ENCODE data around the gene STARD10. TPM values are rescaled to one million over a fixed set of nuclear protein-coding genes. Genes with fewer than 3 reads are reported as not detected.

STARD10 gene
- total RNA-seq, 1 donor from 2014 or later, result 37.3 TPM

DNA sequence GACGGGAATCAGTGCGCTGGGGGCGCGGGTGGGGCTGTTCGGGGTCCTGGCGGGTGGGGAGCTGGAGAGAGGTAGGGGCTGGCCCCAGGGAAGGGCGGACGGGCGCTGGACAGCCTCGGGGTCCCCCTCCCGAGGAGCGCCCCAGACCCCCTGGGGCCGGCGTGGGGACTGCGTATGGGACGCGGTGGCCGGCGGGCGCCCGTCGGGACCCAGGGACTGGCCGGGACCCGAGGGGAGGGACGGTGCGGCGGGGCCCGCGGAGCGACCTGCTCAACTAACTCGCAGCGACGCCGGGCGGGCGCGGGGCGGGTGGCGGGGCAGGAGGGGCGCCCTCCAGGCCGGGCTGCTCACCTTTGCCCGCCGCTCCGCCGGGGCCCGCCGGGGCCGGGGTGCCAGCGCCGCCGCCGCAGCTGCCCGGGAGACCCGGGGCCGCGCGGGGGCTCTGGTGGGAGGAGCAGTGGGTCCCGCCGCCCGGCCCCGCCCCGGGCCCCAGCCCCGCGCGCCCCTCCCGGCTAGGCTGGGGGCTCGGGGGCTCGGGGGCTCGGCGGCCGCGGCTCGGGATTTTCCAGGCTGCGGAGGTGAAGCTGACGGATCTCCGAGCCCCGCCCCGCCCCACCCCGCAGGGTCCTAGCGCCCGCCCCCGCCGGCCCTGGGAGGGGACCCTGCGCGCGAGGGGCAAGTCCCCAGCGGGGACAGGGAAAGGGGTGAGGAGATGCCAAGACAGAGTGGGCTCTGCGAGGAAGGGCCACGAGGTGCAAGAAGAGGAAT lies 12.3 kb downstream of the STARD10 start:
- no peak for DNase-seq (ENCODE audit: extremely low read depth, low read depth, low spot score)

GRCh38 chr11:72781063-72781312 lies 12.9 kb downstream of the STARD10 start:
- no peak for DNase-seq (ENCODE audit: extremely low read depth, low read depth, low spot score)

DNA sequence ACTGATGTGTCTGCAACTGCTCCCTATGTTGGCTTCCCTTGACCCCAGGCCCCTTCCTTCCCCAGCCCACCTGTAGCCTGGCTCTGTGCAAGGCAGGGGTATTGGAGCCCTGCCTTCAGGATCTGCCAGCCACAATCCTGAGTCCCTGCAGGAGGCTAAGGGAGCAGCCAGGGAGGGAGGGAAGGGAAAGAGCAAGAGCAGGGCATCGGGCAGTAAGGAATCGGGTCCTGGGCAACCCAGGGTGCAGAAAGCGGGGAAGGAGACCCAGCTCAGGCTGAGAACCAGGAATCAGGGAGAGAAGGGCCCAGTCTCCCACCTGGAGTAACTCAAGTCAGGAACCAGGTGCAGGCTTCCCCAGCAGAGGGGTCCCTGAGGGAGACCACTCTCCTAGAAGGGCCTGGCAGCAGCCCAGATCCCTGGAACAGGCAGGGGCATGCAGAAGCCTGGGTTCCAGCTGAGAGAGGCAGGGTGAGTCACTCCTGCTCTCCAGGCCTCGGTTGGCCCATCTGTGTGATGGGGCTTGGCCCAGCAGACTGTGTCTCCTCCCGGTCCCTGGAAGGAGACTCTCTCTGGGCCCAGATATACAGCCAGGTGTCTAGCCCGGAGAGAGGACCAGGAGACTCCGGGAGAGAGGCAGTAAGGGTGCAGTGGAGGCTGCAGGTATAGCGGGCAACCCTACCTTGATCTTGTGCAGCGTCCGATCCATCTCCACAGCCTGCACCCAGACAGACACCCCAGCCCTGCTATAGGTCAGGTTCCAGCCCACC lies 13.4 kb downstream of the STARD10 start:
- no peak for DNase-seq (ENCODE audit: extremely low read depth, low read depth, low spot score)

GRCh38 chr11:72779495-72780128 lies 14.2 kb downstream of the STARD10 start:
- no peak for DNase-seq (ENCODE audit: extremely low read depth, low read depth, low spot score)

DNA sequence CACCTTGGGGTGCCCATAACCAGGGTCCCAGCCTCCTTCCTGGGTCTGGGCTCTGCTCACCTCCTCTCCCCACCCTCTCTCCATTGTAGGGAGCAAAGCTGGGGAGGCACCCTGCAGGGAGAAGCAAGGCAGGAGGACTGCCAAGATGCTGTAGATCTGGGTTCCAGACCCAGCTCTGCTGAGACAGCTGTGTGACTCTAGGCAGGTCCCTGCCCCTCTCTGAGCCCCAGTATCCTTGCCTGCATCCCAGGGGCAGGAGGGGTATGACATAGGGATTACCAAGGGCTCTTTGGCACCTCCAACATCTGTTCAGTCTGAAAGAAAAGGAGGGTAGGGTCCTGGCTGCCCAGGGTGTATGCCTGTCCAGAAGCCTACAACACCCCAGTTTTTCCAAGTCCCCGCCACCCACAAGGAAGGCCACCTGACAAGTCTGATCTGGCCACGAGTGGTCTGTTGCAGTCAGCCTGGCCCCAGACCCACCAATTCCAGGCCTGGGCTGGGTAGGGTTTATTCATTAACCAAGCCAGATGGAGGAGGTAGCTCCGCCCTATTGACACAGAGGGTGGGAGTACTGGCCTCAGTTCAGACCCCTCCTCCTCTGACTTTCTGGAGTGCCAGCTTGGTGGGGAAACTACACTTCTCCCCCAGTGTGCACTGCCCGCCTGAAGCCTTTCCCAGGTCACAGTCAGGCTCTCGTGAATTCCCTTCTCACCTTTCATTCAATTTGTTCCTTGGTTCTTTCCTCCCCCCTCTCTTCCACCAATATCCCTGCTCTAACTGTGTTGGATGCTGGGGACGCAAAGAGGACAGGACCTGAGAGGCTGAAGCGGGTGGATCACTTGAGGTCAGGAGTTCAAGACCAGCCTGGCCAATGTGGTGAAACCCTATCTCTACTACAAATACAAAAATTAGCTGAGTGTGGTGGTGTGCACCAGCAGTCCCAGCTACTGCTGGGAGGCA lies 15.0 kb downstream of the STARD10 start:
- no peak for DNase-seq (ENCODE audit: extremely low read depth, low read depth, low spot score)

- no peak for DNase-seq (ENCODE audit: extremely low read depth, low read depth, low spot score)
Observed at GRCh38 chr11:72777755-72778278, 16.0 kb downstream of the STARD10 start.

DNA sequence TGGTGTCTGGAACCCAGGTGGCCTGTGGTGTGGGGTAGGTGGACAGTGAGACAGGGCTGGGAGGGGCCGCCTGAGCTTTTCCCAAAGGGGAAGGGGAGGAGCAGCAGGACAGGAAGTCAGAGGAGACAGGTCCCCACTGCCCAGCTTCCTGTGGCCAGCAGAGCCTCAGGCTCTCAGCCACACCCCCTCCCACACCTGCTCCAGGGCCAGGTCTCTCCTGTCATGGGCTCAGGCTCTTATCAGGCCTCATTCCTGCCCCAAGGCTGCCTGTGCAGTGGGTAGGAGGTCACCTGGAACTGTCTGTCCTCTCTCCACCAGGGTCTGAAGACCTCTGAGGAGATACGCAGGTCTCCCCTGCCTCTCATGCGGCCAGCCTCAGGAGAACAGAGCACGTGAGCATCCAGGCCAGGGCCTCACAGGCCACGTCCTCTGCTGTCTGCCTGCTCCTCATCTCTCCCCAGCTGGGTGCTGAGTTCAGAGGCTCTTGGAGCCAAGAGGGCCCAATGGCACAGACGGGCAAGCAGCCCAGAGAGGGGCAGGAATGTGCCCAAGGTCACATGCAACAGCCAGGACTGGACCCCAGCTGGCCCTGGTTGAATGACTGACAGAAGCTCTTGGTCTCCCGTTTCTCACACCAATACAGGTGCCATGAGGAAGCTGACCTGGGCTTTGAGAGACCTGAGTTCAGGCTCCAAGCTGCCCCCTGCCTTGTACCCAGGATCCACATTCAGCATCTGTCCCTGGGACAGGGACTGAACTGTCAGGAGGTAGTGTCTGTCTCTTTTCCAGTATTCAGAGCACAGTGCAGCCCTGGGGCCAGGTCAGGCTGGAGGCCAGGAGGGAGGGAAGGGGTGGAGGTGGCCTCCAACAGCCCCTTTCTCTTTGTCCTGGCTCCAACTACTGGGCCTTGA lies 16.7 kb downstream of the STARD10 start:
- no peak for DNase-seq (ENCODE audit: extremely low read depth, low read depth, low spot score)

- DNase-seq (ENCODE audit: extremely low read depth, low read depth, low spot score), result no peak
Observed at GRCh38 chr11:72776117-72776843, 17.6 kb downstream of the STARD10 start.

GRCh38 chr11:72775288-72776110 lies 18.3 kb downstream of the STARD10 start:
- DNase-seq (ENCODE audit: extremely low read depth, low read depth, low spot score), result no peak

- DNase-seq (ENCODE audit: extremely low read depth, low read depth, low spot score), result no peak
Observed at GRCh38 chr11:72774499-72774898, 19.3 kb downstream of the STARD10 start.

GRCh38 chr11:72773696-72774095 lies 20.2 kb downstream of the STARD10 start:
- no peak for DNase-seq (ENCODE audit: extremely low read depth, low read depth, low spot score)

DNA sequence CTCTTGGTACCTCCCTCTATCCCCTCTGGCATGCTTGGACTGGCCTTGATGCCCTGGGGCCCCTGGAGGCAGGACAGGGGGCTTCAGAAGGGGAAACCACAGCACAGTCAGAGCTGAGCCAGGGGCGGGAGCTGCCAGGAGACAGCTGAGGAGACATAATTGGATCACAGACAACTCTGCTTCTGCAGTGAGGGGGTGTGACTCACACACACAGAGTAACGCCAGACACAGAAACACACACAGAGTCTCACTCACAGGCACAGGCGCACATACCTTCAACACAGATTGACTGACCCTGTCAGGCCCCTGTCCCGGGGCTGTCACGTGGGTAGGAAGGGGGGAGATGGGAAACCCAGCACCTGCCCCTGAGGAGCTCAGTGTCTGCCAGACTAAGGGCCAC lies 20.6 kb downstream of the STARD10 start:
- no peak for DNase-seq (ENCODE audit: extremely low read depth, low read depth, low spot score)

DNA sequence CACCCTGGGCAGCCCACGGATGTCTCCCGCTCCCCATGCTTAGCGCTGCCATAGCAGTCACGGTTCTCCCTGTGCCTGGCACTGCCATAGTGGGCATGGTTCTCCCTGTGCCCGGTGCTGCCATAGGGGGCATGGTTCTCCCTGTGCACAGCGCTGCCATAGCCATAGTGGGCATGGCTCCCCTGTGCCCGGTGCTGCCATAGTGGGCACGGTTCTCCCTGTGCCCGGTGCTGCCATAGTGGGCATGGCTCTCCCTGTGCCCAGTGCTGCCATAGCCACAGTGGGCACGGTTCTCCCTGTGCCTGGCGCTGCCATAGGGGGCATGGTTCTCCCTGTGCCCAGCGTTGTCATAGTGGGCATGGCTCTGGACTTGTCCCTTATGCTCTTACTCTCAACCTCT lies 21.8 kb downstream of the STARD10 start:
- no peak for DNase-seq (ENCODE audit: extremely low read depth, low read depth, low spot score)

DNA sequence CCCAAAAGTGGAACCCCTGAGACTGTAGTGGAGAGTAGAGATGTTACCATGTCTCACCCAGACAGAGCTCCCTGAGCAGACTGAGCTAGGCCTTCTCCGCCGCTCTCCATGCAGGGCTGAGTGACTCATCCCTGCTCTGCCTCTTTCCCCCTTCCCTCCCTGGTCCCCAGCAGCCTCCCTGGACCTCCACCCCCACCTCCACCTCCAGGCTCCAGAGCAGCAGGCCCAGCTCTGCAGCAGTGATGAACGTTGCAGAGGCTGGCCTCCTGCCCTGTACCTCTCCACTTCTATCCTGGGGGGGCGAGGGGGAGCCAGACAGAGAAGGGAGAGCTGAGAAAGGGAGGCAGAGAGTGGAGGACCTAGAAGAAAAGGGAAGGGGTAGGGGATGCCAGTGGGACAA lies 22.3 kb downstream of the STARD10 start:
- no peak for DNase-seq (ENCODE audit: extremely low read depth, low read depth, low spot score)

DNA sequence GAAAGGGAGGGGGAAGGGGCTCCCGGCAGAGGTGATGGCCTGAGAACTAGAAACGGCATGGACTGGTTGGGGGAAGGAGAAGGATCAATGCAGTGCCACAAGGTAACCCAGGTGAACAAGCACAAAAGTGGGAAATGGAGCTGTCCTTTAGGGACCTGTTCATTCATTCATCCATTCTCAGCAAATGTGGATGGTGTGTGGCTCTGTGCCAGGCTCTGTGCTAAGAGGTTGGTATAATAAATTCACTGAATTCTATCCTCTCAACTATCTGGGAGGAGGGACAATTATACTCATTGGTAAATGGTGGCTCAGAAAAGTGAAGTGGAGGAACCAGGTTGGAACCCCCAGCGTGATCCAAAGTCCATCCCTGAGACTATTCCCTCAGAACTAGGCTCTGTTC lies 23.0 kb downstream of the STARD10 start:
- no peak for DNase-seq (ENCODE audit: extremely low read depth, low read depth, low spot score)

DNA sequence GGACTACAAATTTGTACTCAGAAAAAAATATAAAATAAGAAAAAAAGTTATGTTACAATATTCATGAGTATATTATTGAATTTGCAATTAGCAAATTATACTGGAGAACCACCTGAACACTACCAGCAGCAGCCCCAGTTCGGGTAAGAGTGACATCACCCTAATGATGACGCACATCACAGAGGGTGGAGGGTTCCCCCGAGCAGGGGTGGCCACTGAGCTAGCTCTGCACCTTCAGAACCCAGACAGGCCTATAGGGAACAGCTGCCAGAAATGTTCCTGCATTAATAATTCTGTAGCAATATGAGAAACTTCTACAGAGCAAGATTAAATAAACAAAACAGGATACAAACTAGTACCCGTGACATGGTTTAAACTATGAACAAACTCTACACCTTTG lies 24.2 kb downstream of the STARD10 start:
- DNase-seq (ENCODE audit: extremely low read depth, low read depth, low spot score), result no peak

DNA sequence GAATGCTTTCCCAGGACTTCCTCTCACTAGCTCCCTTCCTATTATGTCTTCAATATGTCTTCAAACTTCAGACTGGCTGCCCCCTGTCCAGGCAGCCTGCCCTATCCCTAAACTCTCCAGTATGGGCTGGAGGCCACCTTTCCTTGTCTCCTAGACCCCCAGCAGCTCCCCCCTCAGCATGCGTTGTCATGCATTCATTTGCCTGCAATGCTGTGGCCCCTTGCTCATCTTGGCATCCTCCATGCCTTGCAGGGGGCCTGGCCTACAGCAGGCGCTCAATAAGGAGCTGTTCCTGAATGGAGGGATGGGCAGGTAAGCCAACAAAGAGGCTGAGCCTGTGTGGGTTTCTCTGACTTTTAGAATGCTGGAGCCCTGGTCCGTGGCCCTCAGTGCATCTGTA lies 25.3 kb downstream of the STARD10 start:
- DNase-seq (ENCODE audit: extremely low read depth, low read depth, low spot score), result no peak
